ENCODE measurements around the gene JARID2. TPM values are rescaled to one million over a fixed set of nuclear protein-coding genes. Genes with fewer than 3 reads are reported as not detected.

Gene JARID2
- total and polyA plus RNA-seq, 10 of the 15 experiments (the other 5 are each of a cell fraction or from before 2014, with no cell fraction given): 4.2 to 21.6 (median 11.7) TPM

DNA sequence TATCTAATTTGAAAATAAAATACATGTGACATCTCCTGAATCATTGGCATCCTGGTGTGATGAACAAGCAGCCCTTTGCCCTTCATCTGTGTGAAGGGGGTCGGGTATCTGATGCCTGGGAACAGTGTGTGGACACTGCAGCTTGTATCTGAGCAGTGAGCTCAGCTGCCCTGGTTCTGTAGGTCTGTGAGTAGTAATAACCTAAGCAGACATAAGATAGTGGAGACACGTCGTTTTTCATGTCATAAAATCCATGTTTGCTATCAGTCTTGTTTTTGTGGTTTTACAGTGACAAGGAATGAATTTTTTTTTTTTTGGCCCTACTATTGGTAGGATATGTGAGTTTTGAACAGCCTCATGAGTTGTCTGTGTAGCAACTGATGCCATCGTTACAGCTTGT, 133.0 kb downstream of the JARID2 start:
- no peak overlapping the region for H2AFZ ChIP-seq (ENCODE audit: control insufficient read depth, low read depth, low read length)
- H3K27ac ChIP-seq (ENCODE audit: control insufficient read depth, insufficient read depth): no peak overlapping the region
- in situ Hi-C loops (cut with MboI): no loop called here
- H3K79me2 ChIP-seq (ENCODE audit: control insufficient read depth, insufficient read depth, low read length): peaks cover 71% of the 10 kb centered on the region
- RAD21 ChIA-PET (ENCODE audit: unreplicated experiment): no interaction called here
- H3K4me1 ChIP-seq (ENCODE audit: control insufficient read depth, insufficient read depth, low read length): peaks cover 8% of the 10 kb centered on the region; the same call in 1 of the 2 replicates
- 80% methylated on average over 4 of the region's 4 CpGs for WGBS (ENCODE audit: insufficient coverage, insufficient replicate concordance, low lambda C conversion rate, missing lambda C conversion rate)
- SMC1A ChIA-PET (ENCODE audit: uncharacterized antibody, unreplicated experiment): interaction anchor here (0.7 to 3.6 kb wide), 7 partner anchors 10 to 63 kb away, joined by 3 to 24 read pairs (median 3); no protein-coding TSS in a partner anchor
- no peak overlapping the region for H3K4me3 ChIP-seq
- no TSS peak for BruUV-seq (replicated peaks)
- intact Hi-C loops (cut with micrococcal nuclease; ENCODE audit: unreplicated experiment): no loop called here
- H3K9me3 ChIP-seq (replicated peaks; ENCODE audit: control insufficient read depth, insufficient read depth, low read length): no peaks in the 10 kb centered on the region
- no peaks in the 10 kb centered on the region for H3K27me3 ChIP-seq (replicated peaks in 1 of 2; ENCODE audit: control insufficient read depth in 2 of 2, insufficient read depth in 2 of 2, low read length in 1 of 2)
- no peak overlapping the region for H3K9ac ChIP-seq (ENCODE audit: control insufficient read depth, insufficient read depth, low read length)
- POLR2A ChIA-PET: interaction anchor here (1.1 kb wide), 1 partner anchor 10 kb away, joined by 3 read pairs; no protein-coding TSS in a partner anchor
- ATAC-seq: no peak
- H3K4me2 ChIP-seq (ENCODE audit: control insufficient read depth, insufficient read depth): no peak overlapping the region
- FAIRE-seq: no peak
- no peaks in the 10 kb centered on the region; the same call in 1 of the 2 replicates for H4K20me1 ChIP-seq (ENCODE audit: control insufficient read depth, insufficient read depth)
- DNase-seq (ENCODE audit: low read depth, low spot score): no peak
- H3K36me3 ChIP-seq (ENCODE audit: control insufficient read depth in 2 of 2, insufficient read depth in 2 of 2, low read length in 1 of 2): peaks cover 7 to 10% of the 10 kb centered on the region in 2 experiments
- CTCF ChIA-PET: interaction anchor here (0.8 to 1.5 kb wide), 3 partner anchors 12 to 46 kb away, joined by 3 to 7 read pairs (median 3); no protein-coding TSS in a partner anchor
- TF ChIP-seq EP300 (IDR thresholded peaks at IDR 0.05; ENCODE audit: borderline replicate concordance in 1 of 2, control insufficient read depth in 1 of 2, low read depth in 2 of 2, low read length in 2 of 2) (no peak), TCF3 (IDR thresholded peaks at IDR 0.05; ENCODE audit: borderline replicate concordance, insufficient read depth, low read depth, low read length) (no peak), ZNF217 (IDR thresholded peaks at IDR 0.05) (no peak), ZSCAN29 (IDR thresholded peaks at IDR 0.05) (no peak), NBN (IDR thresholded peaks at IDR 0.05) (no peak), DPF2 (IDR thresholded peaks at IDR 0.05) (no peak), YY1 (IDR thresholded peaks at IDR 0.05; ENCODE audit: low read depth, low read length) (no peak), TBL1XR1 (IDR thresholded peaks at IDR 0.05; ENCODE audit: low read depth, low read length) (no peak), BCL11A (IDR thresholded peaks at IDR 0.05; ENCODE audit: low read depth, low read length) (no peak), RUNX3 (IDR thresholded peaks at IDR 0.05; ENCODE audit: low read length) (no peak)
- TF ChIP-seq, protein P1, sequence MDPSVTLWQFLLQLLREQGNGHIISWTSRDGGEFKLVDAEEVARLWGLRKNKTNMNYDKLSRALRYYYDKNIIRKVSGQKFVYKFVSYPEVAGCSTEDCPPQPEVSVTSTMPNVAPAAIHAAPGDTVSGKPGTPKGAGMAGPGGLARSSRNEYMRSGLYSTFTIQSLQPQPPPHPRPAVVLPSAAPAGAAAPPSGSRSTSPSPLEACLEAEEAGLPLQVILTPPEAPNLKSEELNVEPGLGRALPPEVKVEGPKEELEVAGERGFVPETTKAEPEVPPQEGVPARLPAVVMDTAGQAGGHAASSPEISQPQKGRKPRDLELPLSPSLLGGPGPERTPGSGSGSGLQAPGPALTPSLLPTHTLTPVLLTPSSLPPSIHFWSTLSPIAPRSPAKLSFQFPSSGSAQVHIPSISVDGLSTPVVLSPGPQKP (IDR thresholded peaks at IDR 0.05; ENCODE audit: low read depth, low read length): no peak
- TF ChIP-seq, protein P2, sequence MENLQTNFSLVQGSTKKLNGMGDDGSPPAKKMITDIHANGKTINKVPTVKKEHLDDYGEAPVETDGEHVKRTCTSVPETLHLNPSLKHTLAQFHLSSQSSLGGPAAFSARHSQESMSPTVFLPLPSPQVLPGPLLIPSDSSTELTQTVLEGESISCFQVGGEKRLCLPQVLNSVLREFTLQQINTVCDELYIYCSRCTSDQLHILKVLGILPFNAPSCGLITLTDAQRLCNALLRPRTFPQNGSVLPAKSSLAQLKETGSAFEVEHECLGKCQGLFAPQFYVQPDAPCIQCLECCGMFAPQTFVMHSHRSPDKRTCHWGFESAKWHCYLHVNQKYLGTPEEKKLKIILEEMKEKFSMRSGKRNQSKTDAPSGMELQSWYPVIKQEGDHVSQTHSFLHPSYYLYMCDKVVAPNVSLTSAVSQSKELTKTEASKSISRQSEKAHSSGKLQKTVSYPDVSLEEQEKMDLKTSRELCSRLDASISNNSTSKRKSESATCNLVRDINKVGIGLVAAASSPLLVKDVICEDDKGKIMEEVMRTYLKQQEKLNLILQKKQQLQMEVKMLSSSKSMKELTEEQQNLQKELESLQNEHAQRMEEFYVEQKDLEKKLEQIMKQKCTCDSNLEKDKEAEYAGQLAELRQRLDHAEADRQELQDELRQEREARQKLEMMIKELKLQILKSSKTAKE (IDR thresholded peaks at IDR 0.05; ENCODE audit: low read depth, poor library complexity, severe bottlenecking): no peak
- TF ChIP-seq, protein P3, sequence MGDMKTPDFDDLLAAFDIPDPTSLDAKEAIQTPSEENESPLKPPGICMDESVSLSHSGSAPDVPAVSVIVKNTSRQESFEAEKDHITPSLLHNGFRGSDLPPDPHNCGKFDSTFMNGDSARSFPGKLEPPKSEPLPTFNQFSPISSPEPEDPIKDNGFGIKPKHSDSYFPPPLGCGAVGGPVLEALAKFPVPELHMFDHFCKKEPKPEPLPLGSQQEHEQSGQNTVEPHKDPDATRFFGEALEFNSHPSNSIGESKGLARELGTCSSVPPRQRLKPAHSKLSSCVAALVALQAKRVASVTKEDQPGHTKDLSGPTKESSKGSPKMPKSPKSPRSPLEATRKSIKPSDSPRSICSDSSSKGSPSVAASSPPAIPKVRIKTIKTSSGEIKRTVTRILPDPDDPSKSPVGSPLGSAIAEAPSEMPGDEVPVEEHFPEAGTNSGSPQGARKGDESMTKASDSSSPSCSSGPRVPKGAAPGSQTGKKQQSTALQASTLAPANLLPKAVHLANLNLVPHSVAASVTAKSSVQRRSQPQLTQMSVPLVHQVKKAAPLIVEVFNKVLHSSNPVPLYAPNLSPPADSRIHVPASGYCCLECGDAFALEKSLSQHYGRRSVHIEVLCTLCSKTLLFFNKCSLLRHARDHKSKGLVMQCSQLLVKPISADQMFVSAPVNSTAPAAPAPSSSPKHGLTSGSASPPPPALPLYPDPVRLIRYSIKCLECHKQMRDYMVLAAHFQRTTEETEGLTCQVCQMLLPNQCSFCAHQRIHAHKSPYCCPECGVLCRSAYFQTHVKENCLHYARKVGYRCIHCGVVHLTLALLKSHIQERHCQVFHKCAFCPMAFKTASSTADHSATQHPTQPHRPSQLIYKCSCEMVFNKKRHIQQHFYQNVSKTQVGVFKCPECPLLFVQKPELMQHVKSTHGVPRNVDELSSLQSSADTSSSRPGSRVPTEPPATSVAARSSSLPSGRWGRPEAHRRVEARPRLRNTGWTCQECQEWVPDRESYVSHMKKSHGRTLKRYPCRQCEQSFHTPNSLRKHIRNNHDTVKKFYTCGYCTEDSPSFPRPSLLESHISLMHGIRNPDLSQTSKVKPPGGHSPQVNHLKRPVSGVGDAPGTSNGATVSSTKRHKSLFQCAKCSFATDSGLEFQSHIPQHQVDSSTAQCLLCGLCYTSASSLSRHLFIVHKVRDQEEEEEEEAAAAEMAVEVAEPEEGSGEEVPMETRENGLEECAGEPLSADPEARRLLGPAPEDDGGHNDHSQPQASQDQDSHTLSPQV (IDR thresholded peaks at IDR 0.05): no peak
- TF ChIP-seq, protein P4, sequence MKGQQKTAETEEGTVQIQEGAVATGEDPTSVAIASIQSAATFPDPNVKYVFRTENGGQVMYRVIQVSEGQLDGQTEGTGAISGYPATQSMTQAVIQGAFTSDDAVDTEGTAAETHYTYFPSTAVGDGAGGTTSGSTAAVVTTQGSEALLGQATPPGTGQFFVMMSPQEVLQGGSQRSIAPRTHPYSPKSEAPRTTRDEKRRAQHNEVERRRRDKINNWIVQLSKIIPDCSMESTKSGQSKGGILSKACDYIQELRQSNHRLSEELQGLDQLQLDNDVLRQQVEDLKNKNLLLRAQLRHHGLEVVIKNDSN (IDR thresholded peaks at IDR 0.05; ENCODE audit: borderline replicate concordance, extremely low read length, insufficient read depth, low read depth, low read length): no peak
- TF ChIP-seq, protein P5, sequence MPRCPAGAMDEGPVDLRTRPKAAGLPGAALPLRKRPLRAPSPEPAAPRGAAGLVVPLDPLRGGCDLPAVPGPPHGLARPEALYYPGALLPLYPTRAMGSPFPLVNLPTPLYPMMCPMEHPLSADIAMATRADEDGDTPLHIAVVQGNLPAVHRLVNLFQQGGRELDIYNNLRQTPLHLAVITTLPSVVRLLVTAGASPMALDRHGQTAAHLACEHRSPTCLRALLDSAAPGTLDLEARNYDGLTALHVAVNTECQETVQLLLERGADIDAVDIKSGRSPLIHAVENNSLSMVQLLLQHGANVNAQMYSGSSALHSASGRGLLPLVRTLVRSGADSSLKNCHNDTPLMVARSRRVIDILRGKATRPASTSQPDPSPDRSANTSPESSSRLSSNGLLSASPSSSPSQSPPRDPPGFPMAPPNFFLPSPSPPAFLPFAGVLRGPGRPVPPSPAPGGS (IDR thresholded peaks at IDR 0.05; ENCODE audit: borderline replicate concordance, insufficient read depth, low read depth, low read length, poor library complexity, severe bottlenecking): no peak
